ENCODE results near the gene VPS26C.

GRCh38 chr21:37208056-37208721 lies 58.9 kb downstream of the VPS26C start:
- TF ChIP-seq POLR2A (IDR thresholded peaks at IDR 0.05) = no peak
- peak in 1 of 3 donors; percentile 29 for TF ChIP-seq POLR2AphosphoS5 (IDR thresholded peaks at IDR 0.05)
- TF ChIP-seq, protein P1, sequence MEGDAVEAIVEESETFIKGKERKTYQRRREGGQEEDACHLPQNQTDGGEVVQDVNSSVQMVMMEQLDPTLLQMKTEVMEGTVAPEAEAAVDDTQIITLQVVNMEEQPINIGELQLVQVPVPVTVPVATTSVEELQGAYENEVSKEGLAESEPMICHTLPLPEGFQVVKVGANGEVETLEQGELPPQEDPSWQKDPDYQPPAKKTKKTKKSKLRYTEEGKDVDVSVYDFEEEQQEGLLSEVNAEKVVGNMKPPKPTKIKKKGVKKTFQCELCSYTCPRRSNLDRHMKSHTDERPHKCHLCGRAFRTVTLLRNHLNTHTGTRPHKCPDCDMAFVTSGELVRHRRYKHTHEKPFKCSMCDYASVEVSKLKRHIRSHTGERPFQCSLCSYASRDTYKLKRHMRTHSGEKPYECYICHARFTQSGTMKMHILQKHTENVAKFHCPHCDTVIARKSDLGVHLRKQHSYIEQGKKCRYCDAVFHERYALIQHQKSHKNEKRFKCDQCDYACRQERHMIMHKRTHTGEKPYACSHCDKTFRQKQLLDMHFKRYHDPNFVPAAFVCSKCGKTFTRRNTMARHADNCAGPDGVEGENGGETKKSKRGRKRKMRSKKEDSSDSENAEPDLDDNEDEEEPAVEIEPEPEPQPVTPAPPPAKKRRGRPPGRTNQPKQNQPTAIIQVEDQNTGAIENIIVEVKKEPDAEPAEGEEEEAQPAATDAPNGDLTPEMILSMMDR (IDR thresholded peaks at IDR 0.05) = no peak
- no peak for TF ChIP-seq EP300 (IDR thresholded peaks at IDR 0.05)

Measured in stomach (tissue), 4 donors.